Colonic mucosa (tissue), 4 donors: ENCODE data around the gene SRSF5. TPM values are rescaled to one million over a fixed set of nuclear protein-coding genes. Genes with fewer than 3 reads are reported as not detected.

Experiments
- DNase-seq: peaks from one replicate; pipeline ENCODE4 v3.0.0-alpha.2; 2020
- H3K27ac ChIP-seq: fragments of 200-600 bp; one replicate; pipeline ENCODE4 v1.8.0; 2021
- H3K27me3 ChIP-seq: fragments of 200-600 bp; one replicate; pipeline ENCODE4 v1.8.0; 2021
- H3K36me3 ChIP-seq: fragments of 200-600 bp; one replicate; pipeline ENCODE4 v1.8.0; 2021
- H3K4me1 ChIP-seq: fragments of 200-600 bp; one replicate; pipeline ENCODE4 v1.8.0; 2021; ENCODE audit warnings: mild to moderate bottlenecking
- H3K4me3 ChIP-seq: fragments of 200-600 bp; one replicate; pipeline ENCODE4 v1.8.0; 2021
- H3K9ac ChIP-seq, 2 donors: one replicate each; pipeline ENCODE4 v1.7.0; 2013; ENCODE audit warnings: control low read depth in 2 of 2, low read depth in 2 of 2, low read length in 2 of 2
- H3K9me3 ChIP-seq: fragments of 200-600 bp; one replicate; pipeline ENCODE4 v1.8.0; 2021
- intact Hi-C: fragments of 100-400 bp; cut with DNase I; formaldehyde crosslinking; loops from one replicate; pipeline ENCODE4 v1.14.1; 2022
- total RNA-seq, 2 donors: library from RNA; stranded (reverse); fragmentation: NEBNext Ultra II Directional in 1 of 2; extraction: Animal tissue kit (Norgen Biotek cat#: 25700) in 1 of 2; gene quantifications; one replicate each; pipeline ENCODE4 v1.2.1, GENCODE V29; 2021
- TF ChIP-seq, protein P1 (sequence below): fragments of 200-600 bp; IDR thresholded peaks from one replicate; pipeline ENCODE4 v1.8.0; 2022; ENCODE audit warnings: antibody characterized with exemption, mild to moderate bottlenecking
- donor health status: healthy.
- donor health status: DM: no; HTN: no; CAD: no.
- donor health status: DM: no; HTN: no; CAD: no.

Gene SRSF5
- total RNA-seq, 2 donors from 2014 or later, result 198 to 206 TPM

DNA sequence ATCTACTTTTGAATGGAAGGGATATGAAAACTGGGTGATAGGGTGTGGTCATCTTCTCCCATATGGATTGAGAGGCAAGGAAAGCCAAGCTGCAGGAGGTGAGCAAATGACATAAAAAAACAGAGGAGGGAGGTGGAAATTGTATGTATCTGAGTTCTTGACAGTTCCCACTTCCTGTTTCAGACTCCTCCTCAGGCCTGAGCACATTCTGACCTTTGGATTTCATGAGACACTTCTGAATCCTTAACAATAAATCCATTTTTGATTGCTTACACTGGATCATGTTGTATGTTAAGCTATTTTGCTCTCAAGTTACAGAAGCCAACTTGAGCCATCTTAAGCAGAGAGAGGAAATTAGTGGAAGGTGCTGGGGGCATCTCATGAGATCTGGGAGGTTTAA is 11.6 kb upstream of the SRSF5 start:
- intact Hi-C loops, result no loop called here
- no peaks in the 10 kb centered on the region for H3K36me3 ChIP-seq
- H3K4me3 ChIP-seq, result no peak overlapping the region
- TF ChIP-seq, protein P1, sequence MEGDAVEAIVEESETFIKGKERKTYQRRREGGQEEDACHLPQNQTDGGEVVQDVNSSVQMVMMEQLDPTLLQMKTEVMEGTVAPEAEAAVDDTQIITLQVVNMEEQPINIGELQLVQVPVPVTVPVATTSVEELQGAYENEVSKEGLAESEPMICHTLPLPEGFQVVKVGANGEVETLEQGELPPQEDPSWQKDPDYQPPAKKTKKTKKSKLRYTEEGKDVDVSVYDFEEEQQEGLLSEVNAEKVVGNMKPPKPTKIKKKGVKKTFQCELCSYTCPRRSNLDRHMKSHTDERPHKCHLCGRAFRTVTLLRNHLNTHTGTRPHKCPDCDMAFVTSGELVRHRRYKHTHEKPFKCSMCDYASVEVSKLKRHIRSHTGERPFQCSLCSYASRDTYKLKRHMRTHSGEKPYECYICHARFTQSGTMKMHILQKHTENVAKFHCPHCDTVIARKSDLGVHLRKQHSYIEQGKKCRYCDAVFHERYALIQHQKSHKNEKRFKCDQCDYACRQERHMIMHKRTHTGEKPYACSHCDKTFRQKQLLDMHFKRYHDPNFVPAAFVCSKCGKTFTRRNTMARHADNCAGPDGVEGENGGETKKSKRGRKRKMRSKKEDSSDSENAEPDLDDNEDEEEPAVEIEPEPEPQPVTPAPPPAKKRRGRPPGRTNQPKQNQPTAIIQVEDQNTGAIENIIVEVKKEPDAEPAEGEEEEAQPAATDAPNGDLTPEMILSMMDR, result no peak
- peak overlapping the region; percentile 74 for H3K27ac ChIP-seq
- no peaks in the 10 kb centered on the region for H3K4me1 ChIP-seq
- no peaks in the 10 kb centered on the region for H3K27me3 ChIP-seq
- H3K9ac ChIP-seq, result peak overlapping the region in 1 of 2 donors; percentile 82
- no peaks in the 10 kb centered on the region for H3K9me3 ChIP-seq
- peak; percentile 47 for DNase-seq

DNA sequence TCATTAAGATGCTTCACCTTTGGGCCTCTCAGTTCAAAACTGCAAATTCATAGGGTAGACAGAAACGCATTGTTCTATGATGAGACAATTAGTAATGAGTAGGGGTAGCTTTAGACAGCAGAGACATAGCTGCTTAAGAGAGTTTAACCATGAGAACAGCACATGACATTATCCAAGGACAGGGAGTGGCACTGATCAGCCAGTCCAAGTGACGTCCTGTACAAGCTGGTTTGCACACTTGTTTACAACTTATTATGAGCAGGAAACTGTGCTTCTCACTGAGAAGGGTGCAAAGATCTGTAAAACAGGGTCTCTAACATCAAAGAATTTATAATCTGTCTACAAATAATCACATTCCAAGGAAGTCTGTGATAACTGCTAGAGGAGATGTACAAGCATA is 11.2 kb upstream of the SRSF5 start:
- Histone ChIP-seq H3K9ac (peak overlapping the region in 1 of 2 donors; percentile 82), H3K27ac (peak overlapping the region; percentile 74), H3K27me3 (no peaks in the 10 kb centered on the region), H3K9me3 (no peaks in the 10 kb centered on the region), H3K4me1 (no peaks in the 10 kb centered on the region), H3K36me3 (no peaks in the 10 kb centered on the region), H3K4me3 (no peak overlapping the region)
- TF ChIP-seq, protein P1, result no peak
- intact Hi-C loops, result no loop called here
- peak; percentile 65 for DNase-seq

DNA sequence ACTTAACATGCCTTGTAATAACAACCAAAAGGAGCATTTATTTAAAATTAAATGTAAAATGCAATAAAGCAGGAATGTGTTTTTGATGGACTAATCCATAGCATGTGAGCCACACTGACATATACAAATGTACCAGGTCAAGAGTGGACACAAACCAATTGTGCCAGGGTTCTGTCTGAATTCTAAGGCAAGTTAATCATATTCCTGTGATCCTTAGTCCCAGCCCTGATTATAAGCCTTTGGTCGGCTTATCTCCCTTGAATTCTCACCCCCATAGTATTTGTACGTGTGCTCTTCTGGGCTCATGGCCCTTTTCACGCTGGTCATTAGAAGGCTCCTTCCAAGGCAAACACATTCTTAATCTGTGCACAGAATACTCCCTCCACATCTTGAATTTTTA is 10.6 kb upstream of the SRSF5 start:
- no peaks in the 10 kb centered on the region for H3K4me1 ChIP-seq
- H3K27me3 ChIP-seq, result no peaks in the 10 kb centered on the region
- H3K9me3 ChIP-seq, result no peaks in the 10 kb centered on the region
- H3K27ac ChIP-seq, result peak overlapping the region; percentile 74
- TF ChIP-seq, protein P1, result no peak
- DNase-seq, result no peak
- intact Hi-C loops, result no loop called here
- peak overlapping the region in 1 of 2 donors; percentile 82 for H3K9ac ChIP-seq
- H3K4me3 ChIP-seq, result no peak overlapping the region
- H3K36me3 ChIP-seq, result no peaks in the 10 kb centered on the region

DNA sequence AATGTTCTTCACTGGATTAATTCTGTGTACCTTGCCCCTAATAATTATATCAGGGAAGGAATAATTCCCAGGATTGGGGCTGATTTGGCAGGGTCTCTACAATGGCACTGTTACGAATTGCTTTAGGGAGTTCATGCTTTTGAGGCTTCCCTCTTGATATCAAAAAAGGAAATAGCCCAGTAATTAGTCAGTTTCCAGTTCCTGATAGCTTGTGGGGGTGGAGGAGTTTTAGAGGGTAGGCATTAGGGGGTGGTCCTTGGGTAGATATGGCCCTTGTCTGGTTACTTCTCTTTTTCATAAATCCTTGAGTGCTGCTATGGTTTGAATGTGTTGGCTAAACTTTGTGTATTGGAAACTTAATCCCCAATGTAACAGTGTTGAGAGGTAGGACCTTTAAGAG is 6.1 kb upstream of the SRSF5 start:
- no peaks in the 10 kb centered on the region for H3K36me3 ChIP-seq
- no peak overlapping the region for H3K27ac ChIP-seq
- H3K4me3 ChIP-seq, result no peak overlapping the region
- no peaks in the 10 kb centered on the region for H3K27me3 ChIP-seq
- H3K9ac ChIP-seq, result no peak overlapping the region
- H3K9me3 ChIP-seq, result no peaks in the 10 kb centered on the region
- no peaks in the 10 kb centered on the region for H3K4me1 ChIP-seq
- intact Hi-C loops, result no loop called here
- TF ChIP-seq, protein P1, result no peak
- DNase-seq, result no peak

DNA sequence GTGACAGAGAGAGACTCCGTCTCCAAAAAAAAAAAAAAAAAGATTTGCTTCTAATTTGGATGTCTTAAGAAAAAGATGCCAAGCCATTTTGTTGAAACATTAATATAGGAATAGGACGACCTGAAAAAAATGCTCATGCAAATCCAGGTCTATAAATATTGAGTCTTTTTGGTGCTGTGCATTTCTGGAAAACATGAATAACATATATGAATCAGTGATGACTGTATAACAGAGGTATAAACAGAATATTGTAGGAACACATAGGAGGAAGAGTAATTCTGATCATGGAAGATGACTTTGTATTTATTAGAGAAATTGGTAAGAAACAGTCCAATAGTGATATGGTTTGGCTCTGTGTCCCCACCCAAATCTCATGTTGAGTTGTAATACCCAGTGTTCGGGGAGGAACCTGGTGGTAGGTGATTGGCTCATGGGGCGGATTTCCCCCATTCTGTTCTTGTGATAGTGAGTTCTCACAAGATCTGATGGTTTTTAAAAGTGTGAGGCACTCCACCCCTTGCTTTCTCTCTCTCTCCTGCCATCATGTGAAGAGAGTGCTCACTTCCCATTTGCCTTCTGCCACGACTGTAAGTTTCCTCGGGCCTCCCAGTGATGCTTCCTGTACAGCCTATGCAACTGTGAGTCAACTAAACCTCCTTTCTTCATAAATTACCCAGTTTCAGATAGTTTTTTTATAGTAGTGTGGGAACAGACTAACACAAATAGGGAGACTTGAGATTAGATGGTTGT is 3.0 kb upstream of the SRSF5 start:
- no peak for DNase-seq
- Histone ChIP-seq H3K4me1 (no peaks in the 10 kb centered on the region), H3K4me3 (no peak overlapping the region), H3K36me3 (no peaks in the 10 kb centered on the region), H3K9me3 (no peaks in the 10 kb centered on the region), H3K27ac (no peak overlapping the region), H3K27me3 (no peaks in the 10 kb centered on the region), H3K9ac (no peak overlapping the region)
- intact Hi-C loops, result no loop called here
- TF ChIP-seq, protein P1, result no peak
